Measurements from ENCODE around the gene FAM162B. TPM values are rescaled to one million over a fixed set of nuclear protein-coding genes. Genes with fewer than 3 reads are reported as not detected.
"Not testable (repeated sequence)": the region's sequence is repeated elsewhere in the genome, so short reads cannot be mapped to it uniquely, and the experiment has no call there.

The FAM162B gene
- total RNA-seq, 2 experiments from 2014 or later: not detected

- BruUV-seq (replicated peaks): no TSS peak
- Histone ChIP-seq H3K9me3 (ENCODE audit: low read length) (no peaks in the 10 kb centered on the region), H3K9me2 (ENCODE audit: insufficient read depth, low read length) (no peaks in the 10 kb centered on the region), H3K79me2 (ENCODE audit: insufficient read depth, low read depth, low read length) (no peaks in the 10 kb centered on the region), H2AFZ (ENCODE audit: low read length) (no peak overlapping the region), H4K20me1 (ENCODE audit: insufficient read depth, low read length) (no peaks in the 10 kb centered on the region), H3K4me2 (ENCODE audit: low read length) (no peak overlapping the region), H3K4me1 (ENCODE audit: insufficient read depth, low read length, poor library complexity, severe bottlenecking) (no peaks in the 10 kb centered on the region), H3K27ac (ENCODE audit: low read depth, low read length, poor library complexity, severe bottlenecking) (no peak overlapping the region), H3K36me3 (ENCODE audit: insufficient read depth, low read length) (no peaks in the 10 kb centered on the region), H3K4me3 (ENCODE audit: low read depth, low read length, poor library complexity, severe bottlenecking) (no peak overlapping the region)
- ChIA-PET CTCF (ENCODE audit: unreplicated experiment) (no interaction called here), POLR2A (no interaction called here)
- DNase-seq (ENCODE audit: low spot score): no peak
- TF ChIP-seq EZH2phosphoT487 (IDR thresholded peaks at IDR 0.05; ENCODE audit: borderline replicate concordance, low read depth, low read length) (no peak), CTCF (conservative IDR thresholded peaks at IDR 0.05; ENCODE audit: low read length) (no peak)
- intact Hi-C loops (cut with micrococcal nuclease; ENCODE audit: unreplicated experiment): no loop called here
Observed at GRCh38 chr6:116745176-116745575, 20.3 kb downstream of the FAM162B start.

- no peak overlapping the region for H3K4me3 ChIP-seq (ENCODE audit: low read depth, low read length, poor library complexity, severe bottlenecking)
- no peaks in the 10 kb centered on the region for H3K4me1 ChIP-seq (ENCODE audit: insufficient read depth, low read length, poor library complexity, severe bottlenecking)
- H3K9me2 ChIP-seq (ENCODE audit: insufficient read depth, low read length): no peaks in the 10 kb centered on the region
- ChIA-PET POLR2A (no interaction called here), CTCF (ENCODE audit: unreplicated experiment) (no interaction called here)
- DNase-seq (ENCODE audit: low spot score): no peak
- TF ChIP-seq CTCF (conservative IDR thresholded peaks at IDR 0.05; ENCODE audit: low read length) (no peak), EZH2phosphoT487 (IDR thresholded peaks at IDR 0.05; ENCODE audit: borderline replicate concordance, low read depth, low read length) (no peak)
- no peaks in the 10 kb centered on the region for H4K20me1 ChIP-seq (ENCODE audit: insufficient read depth, low read length)
- H3K36me3 ChIP-seq (ENCODE audit: insufficient read depth, low read length): no peaks in the 10 kb centered on the region
- no peaks in the 10 kb centered on the region for H3K79me2 ChIP-seq (ENCODE audit: insufficient read depth, low read depth, low read length)
- H3K9me3 ChIP-seq (ENCODE audit: low read length): no peaks in the 10 kb centered on the region
- H3K27ac ChIP-seq (ENCODE audit: low read depth, low read length, poor library complexity, severe bottlenecking): no peak overlapping the region
- intact Hi-C loops (cut with micrococcal nuclease; ENCODE audit: unreplicated experiment): no loop called here
- BruUV-seq (replicated peaks): no TSS peak
- no peak overlapping the region for H2AFZ ChIP-seq (ENCODE audit: low read length)
- no peak overlapping the region for H3K4me2 ChIP-seq (ENCODE audit: low read length)
Observed at GRCh38 chr6:116741571-116741970, 23.9 kb downstream of the FAM162B start.

- H2AFZ ChIP-seq (ENCODE audit: low read length); CTCF ChIA-PET (ENCODE audit: unreplicated experiment); H3K79me2 ChIP-seq (ENCODE audit: insufficient read depth, low read depth, low read length); H4K20me1 ChIP-seq (ENCODE audit: insufficient read depth, low read length); H3K27ac ChIP-seq (ENCODE audit: low read depth, low read length, poor library complexity, severe bottlenecking); intact Hi-C loops (cut with micrococcal nuclease; ENCODE audit: unreplicated experiment); POLR2A ChIA-PET; H3K4me1 ChIP-seq (ENCODE audit: insufficient read depth, low read length, poor library complexity, severe bottlenecking); H3K4me3 ChIP-seq (ENCODE audit: low read depth, low read length, poor library complexity, severe bottlenecking); H3K9me2 ChIP-seq (ENCODE audit: insufficient read depth, low read length); H3K9me3 ChIP-seq (ENCODE audit: low read length); H3K36me3 ChIP-seq (ENCODE audit: insufficient read depth, low read length); H3K4me2 ChIP-seq (ENCODE audit: low read length); DNase-seq (ENCODE audit: low spot score); BruUV-seq (replicated peaks): not testable (repeated sequence)
Observed at GRCh38 chr6:116740486-116740885, 25.0 kb downstream of the FAM162B start.

Measured in OCI-LY7 (cell line).